22Rv1 (cell line): ENCODE measurements around the gene COQ3.
A peak's percentile ranks its signal among the peaks of the same experiment; 100 is the strongest.

Experiments
- H3K27ac ChIP-seq: fragments of 450-650 bp; 2 replicates; pipeline ENCODE4 v1.5.1; 2017
- ZFX ChIP-seq: fragments of 450-650 bp; IDR thresholded peaks from 2 replicates; pipeline ENCODE4 v1.6.1; 2017; ENCODE audit warnings: antibody characterized with exemption, borderline replicate concordance
- TF ChIP-seq, protein P1 (sequence below): fragments of 450-650 bp; IDR thresholded peaks from 2 replicates; pipeline ENCODE4 v1.5.1; 2017; ENCODE audit warnings: mild to moderate bottlenecking

The COQ3 gene

DNA sequence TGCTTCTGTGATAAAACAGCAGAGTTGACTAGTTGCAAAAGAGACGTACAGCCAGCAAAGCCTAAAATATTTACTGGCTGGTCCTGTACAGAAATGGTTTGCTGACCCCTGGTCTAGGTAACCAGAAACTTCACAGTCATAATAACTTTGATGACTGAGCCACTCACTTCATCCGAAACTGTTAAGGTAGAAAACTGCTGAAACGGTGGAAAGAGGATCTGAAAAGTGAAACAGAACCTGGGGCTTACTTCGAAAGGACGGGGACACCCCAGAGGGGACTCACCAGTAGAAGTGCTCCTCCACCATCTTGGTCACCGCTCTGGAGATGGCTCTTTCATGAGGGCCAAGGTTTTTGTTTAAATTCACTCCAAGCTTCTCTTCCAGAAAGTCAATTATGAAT lies 60.9 kb downstream of the COQ3 start:
- no peak overlapping the region for H3K27ac ChIP-seq

DNA sequence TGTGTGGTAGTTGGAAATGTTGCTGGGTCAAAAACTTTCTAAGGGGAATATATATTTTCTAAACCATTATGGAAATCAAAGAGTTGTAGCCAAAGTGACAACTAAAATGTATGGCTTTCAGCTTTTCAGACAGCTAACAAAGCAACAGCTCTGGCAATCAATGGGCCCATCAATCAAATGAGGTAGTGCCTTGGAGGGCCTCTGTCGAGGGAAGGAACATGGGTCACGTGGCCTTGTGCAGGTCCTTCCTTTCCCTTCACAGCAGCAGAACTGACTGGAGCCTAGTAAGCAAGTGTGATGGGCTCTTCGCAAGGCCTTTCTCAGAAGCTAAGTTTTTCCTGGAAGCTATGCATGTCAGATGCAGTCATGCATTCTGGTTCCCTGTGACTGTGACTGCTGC lies 62.5 kb downstream of the COQ3 start:
- TF ChIP-seq ZFX = no peak
- TF ChIP-seq, protein P1, sequence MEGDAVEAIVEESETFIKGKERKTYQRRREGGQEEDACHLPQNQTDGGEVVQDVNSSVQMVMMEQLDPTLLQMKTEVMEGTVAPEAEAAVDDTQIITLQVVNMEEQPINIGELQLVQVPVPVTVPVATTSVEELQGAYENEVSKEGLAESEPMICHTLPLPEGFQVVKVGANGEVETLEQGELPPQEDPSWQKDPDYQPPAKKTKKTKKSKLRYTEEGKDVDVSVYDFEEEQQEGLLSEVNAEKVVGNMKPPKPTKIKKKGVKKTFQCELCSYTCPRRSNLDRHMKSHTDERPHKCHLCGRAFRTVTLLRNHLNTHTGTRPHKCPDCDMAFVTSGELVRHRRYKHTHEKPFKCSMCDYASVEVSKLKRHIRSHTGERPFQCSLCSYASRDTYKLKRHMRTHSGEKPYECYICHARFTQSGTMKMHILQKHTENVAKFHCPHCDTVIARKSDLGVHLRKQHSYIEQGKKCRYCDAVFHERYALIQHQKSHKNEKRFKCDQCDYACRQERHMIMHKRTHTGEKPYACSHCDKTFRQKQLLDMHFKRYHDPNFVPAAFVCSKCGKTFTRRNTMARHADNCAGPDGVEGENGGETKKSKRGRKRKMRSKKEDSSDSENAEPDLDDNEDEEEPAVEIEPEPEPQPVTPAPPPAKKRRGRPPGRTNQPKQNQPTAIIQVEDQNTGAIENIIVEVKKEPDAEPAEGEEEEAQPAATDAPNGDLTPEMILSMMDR = no peak
- H3K27ac ChIP-seq = no peak overlapping the region

More for the DNA sequence above, 60.9 kb downstream of the COQ3 start:
- TF ChIP-seq, protein P1 = no peak
- no peak for TF ChIP-seq ZFX

DNA sequence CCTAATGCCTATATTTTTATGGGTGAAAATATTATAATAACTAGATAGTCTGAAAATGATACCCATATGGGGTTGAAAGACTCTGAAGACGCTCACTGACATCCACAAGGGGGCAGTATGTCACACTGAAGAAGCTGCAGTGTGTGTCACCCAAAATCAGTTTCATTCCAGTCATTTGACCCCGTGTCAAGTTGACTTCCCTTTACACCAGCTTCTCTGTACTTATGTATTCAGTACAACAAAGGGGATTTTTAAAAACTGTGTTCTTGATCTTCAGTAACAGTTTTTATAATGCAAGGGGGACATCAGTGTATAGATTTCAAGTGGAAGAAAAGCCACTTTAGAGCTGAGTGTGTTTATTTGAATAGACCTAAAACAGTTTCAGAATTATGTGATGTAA lies 63.8 kb downstream of the COQ3 start:
- TF ChIP-seq ZFX = no peak
- TF ChIP-seq, protein P1 = peak; percentile 88
- no peak overlapping the region for H3K27ac ChIP-seq

DNA sequence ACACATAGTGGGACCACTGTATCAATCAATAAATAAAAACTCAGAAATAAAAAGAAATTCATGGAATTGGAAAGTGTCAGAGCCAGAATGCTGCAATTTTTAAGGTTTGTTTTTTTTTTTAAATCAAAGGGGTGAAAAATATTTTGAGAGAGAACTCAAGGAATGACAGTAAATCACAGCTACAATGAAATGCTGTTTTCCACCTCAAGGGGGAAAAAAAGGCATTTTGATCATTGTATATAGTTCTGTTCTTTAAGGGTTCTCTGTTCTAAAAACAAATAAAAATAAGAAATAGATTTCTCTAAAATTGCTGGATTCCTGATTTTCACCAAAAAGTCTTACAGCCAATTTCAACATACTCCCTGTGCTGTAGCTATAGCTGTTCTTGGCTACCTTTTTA lies 69.0 kb downstream of the COQ3 start:
- TF ChIP-seq, protein P1 = no peak
- no peak for TF ChIP-seq ZFX

More for the DNA sequence above, 69.0 kb downstream of the COQ3 start:
- H3K27ac ChIP-seq = no peak overlapping the region
